Mesothelial cell of epicardium (in vitro differentiated cells): ENCODE results near the gene IGF1R. TPM values are rescaled to one million over a fixed set of nuclear protein-coding genes. Genes with fewer than 3 reads are reported as not detected.

Experiments used
- DNase-seq, 2 experiments: peaks; one replicate each; pipeline ENCODE4 v3.0.0; 2021; ENCODE audit warnings: low spot score in 2 of 2; ENCODE audit not compliant: unreplicated experiment in 2 of 2
- H3K27ac Mint-ChIP-seq: 2 replicates; pipeline ENCODE4 v1.8.0; 2021; ENCODE audit warnings: mixed read lengths
- H3K27me3 Mint-ChIP-seq: 2 replicates; pipeline ENCODE4 v1.8.0; 2021; ENCODE audit warnings: low read depth, mixed read lengths
- H3K36me3 Mint-ChIP-seq: 2 replicates; pipeline ENCODE4 v1.8.0; 2021; ENCODE audit warnings: mixed read lengths
- H3K4me1 Mint-ChIP-seq: 2 replicates; pipeline ENCODE4 v1.8.0; 2021; ENCODE audit warnings: mixed read lengths
- H3K4me3 Mint-ChIP-seq: 2 replicates; pipeline ENCODE4 v1.8.0; 2021; ENCODE audit warnings: mild to moderate bottlenecking, moderate library complexity, mixed read lengths
- H3K9me3 Mint-ChIP-seq: 2 replicates; pipeline ENCODE4 v1.8.0; 2021; ENCODE audit warnings: mixed read lengths
- CTCF ChIP-seq: fragments of 200-600 bp; sonication (generic); IDR thresholded peaks from one replicate; pipeline ENCODE4 v1.5.0; 2021; ENCODE audit warnings: antibody characterized with exemption; ENCODE audit not compliant: unreplicated experiment
- total RNA-seq: library from RNA; stranded (reverse); gene quantifications from 3 replicates; pipeline ENCODE4 v1.2.1, GENCODE V29; 2021

IGF1R gene
- total RNA-seq, 1 donor from 2014 or later = 113 TPM

DNA sequence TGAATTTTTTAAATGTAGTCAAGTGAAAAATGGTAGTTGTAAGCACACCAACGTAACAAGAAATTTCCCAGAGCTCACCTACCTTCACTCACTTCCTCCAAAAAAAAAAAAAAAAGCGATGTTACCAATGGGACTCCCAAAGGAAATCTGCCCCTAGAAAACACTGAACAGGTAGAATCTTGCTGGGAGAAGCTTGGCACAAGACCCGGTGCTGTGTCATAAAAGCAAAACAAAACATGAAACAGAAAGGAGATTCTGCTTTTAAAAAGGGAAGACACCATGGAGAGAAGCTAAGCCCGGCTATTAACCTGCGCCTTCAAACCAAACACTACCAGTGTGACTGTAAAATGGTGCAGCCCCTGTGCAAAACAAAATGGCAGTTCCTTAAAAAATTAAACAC is 318.8 kb downstream of the IGF1R start:
- Mint-ChIP-seq H3K36me3 (peaks cover 14% of the 10 kb centered on the region), H3K9me3 (peaks cover 8% of the 10 kb centered on the region), H3K27me3 (no peaks in the 10 kb centered on the region), H3K4me1 (peaks cover 26% of the 10 kb centered on the region), H3K4me3 (no peak overlapping the region), H3K27ac (peak overlapping the region; percentile 44)
- DNase-seq = no peak
- no peak for TF ChIP-seq CTCF

GRCh38 chr15:98967916-98968315 is 319.6 kb downstream of the IGF1R start:
- H3K27me3 Mint-ChIP-seq = no peaks in the 10 kb centered on the region
- no peak overlapping the region for H3K4me3 Mint-ChIP-seq
- peaks cover 6% of the 10 kb centered on the region for H3K36me3 Mint-ChIP-seq
- H3K4me1 Mint-ChIP-seq = peaks cover 26% of the 10 kb centered on the region
- DNase-seq = no peak
- H3K27ac Mint-ChIP-seq = no peak overlapping the region
- no peaks in the 10 kb centered on the region for H3K9me3 Mint-ChIP-seq
- TF ChIP-seq CTCF = no peak

- TF ChIP-seq CTCF = no peak
- H3K4me1 Mint-ChIP-seq = peaks cover 26% of the 10 kb centered on the region
- no peak overlapping the region for H3K27ac Mint-ChIP-seq
- H3K27me3 Mint-ChIP-seq = no peaks in the 10 kb centered on the region
- H3K36me3 Mint-ChIP-seq = no peaks in the 10 kb centered on the region
- H3K9me3 Mint-ChIP-seq = peaks cover 1% of the 10 kb centered on the region
- H3K4me3 Mint-ChIP-seq = no peak overlapping the region
- no peak for DNase-seq
Measured at GRCh38 chr15:98968576-98968975, 320.2 kb downstream of the IGF1R start.

- H3K27me3 Mint-ChIP-seq = no peaks in the 10 kb centered on the region
- TF ChIP-seq CTCF = no peak
- H3K9me3 Mint-ChIP-seq = peaks cover 4% of the 10 kb centered on the region
- no peak overlapping the region for H3K4me3 Mint-ChIP-seq
- no peaks in the 10 kb centered on the region for H3K36me3 Mint-ChIP-seq
- H3K27ac Mint-ChIP-seq = no peak overlapping the region
- peaks cover 26% of the 10 kb centered on the region for H3K4me1 Mint-ChIP-seq
- no peak for DNase-seq
Measured at GRCh38 chr15:98969126-98969735, 320.9 kb downstream of the IGF1R start.

DNA sequence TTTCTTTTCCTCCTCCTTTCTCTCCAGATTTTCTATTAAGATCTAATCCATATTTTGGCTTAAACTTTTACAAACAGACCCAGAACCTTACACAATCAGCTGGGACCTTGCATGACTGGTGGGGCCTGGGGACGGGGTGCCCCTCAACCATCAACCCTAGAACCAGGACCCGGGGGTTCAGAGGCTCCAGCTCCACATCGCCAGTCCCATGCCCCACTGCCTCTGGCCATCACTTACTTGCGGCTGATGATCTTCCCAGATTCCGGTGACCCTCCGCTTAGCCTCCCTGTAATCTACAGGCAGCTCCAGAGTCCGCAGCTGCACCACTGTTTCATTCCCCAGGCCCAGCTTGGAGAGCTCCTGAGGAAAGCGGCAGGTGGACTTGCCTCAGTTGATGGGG is 322.5 kb downstream of the IGF1R start:
- DNase-seq = no peak
- Mint-ChIP-seq H3K27me3 (no peaks in the 10 kb centered on the region), H3K4me3 (no peak overlapping the region), H3K4me1 (peaks cover 16% of the 10 kb centered on the region), H3K9me3 (peaks cover 4% of the 10 kb centered on the region), H3K36me3 (no peaks in the 10 kb centered on the region), H3K27ac (no peak overlapping the region)
- no peak for TF ChIP-seq CTCF

DNA sequence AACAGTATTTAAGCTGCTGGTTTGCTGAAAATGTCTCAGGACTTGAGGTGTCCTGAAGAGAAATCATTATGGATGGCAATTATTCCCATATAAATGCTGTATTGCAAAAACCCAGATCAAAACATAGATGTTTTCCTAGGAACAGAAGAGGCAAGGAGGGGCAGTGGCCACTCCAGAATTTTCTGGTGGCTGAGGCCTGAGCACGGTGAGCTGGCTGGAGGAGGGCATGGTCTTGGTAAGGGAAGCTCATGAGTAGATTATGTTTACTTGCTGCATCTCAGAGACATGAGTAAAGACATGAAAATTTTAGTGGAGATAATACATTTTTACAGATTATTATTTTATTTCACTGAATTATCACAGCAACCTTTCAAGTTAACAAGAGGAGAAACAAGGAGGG is 328.2 kb downstream of the IGF1R start:
- H3K36me3 Mint-ChIP-seq = no peaks in the 10 kb centered on the region
- H3K4me1 Mint-ChIP-seq = no peaks in the 10 kb centered on the region
- no peaks in the 10 kb centered on the region for H3K27me3 Mint-ChIP-seq
- peaks cover 12% of the 10 kb centered on the region for H3K9me3 Mint-ChIP-seq
- no peak overlapping the region for H3K27ac Mint-ChIP-seq
- TF ChIP-seq CTCF = no peak
- H3K4me3 Mint-ChIP-seq = no peak overlapping the region
- DNase-seq = no peak
